GM23338 (cell line): ENCODE data around the gene PIF1. TPM values are rescaled to one million over a fixed set of nuclear protein-coding genes. Genes with fewer than 3 reads are reported as not detected.

Source experiments
- ATAC-seq: fragments of 200-7000 bp; cut with Tn5 transposase; 3 replicates; pipeline ENCODE4 v1.9.1; 2020
- DNase-seq: peaks from one replicate; pipeline ENCODE4 v3.0.0-alpha.2; 2015; ENCODE audit warnings: low spot score
- H2AFZ ChIP-seq: fragments of 200-600 bp; sonication (generic); 2 replicates; pipeline ENCODE4 v1.8.0; 2016; ENCODE audit warnings: antibody characterized with exemption, mild to moderate bottlenecking, moderate library complexity
- H3F3A ChIP-seq: fragments of 200-600 bp; sonication (generic); replicated peaks from 2 replicates; pipeline ENCODE4 v1.8.0; 2017; ENCODE audit warnings: antibody characterized with exemption, mixed run types, low read depth
- H3K27ac ChIP-seq: fragments of 200-600 bp; sonication (generic); 2 replicates; pipeline ENCODE4 v1.6.1; 2016; ENCODE audit warnings: low read depth
- H3K27me3 ChIP-seq: fragments of 200-600 bp; sonication (generic); 2 replicates; pipeline ENCODE4 v1.8.0; 2016; ENCODE audit warnings: mild to moderate bottlenecking, mixed run types, moderate library complexity; ENCODE audit not compliant: insufficient read depth
- H3K36me3 ChIP-seq: fragments of 200-600 bp; sonication (generic); 2 replicates; pipeline ENCODE4 v1.8.0; 2016; ENCODE audit warnings: mild to moderate bottlenecking; ENCODE audit not compliant: insufficient read depth
- H3K4me1 ChIP-seq: fragments of 200-600 bp; sonication (generic); 2 replicates; pipeline ENCODE4 v1.8.0; 2016; ENCODE audit warnings: mild to moderate bottlenecking, moderate library complexity; ENCODE audit not compliant: insufficient read depth
- H3K4me2 ChIP-seq: fragments of 200-600 bp; sonication (generic); 2 replicates; pipeline ENCODE4 v1.7.1; 2017; ENCODE audit warnings: mixed run types
- H3K4me3 ChIP-seq: fragments of 200-600 bp; sonication (generic); 2 replicates; pipeline ENCODE4 v1.6.1; 2016; ENCODE audit warnings: mixed run types
- H3K79me2 ChIP-seq: fragments of 200-600 bp; sonication (generic); replicated peaks from 2 replicates; pipeline ENCODE4 v1.8.0; 2017; ENCODE audit warnings: mild to moderate bottlenecking; ENCODE audit not compliant: insufficient read depth
- H3K9me2 ChIP-seq: fragments of 200-600 bp; sonication (generic); 2 replicates; pipeline ENCODE4 v1.8.0; 2017; ENCODE audit not compliant: insufficient read depth
- H4K20me1 ChIP-seq: fragments of 200-600 bp; sonication (generic); replicated peaks from 2 replicates; pipeline ENCODE4 v1.8.0; 2017; ENCODE audit warnings: mild to moderate bottlenecking; ENCODE audit not compliant: insufficient read depth
- H3K27ac Mint-ChIP-seq: 2 replicates; pipeline ENCODE4 v1.8.0; 2020; ENCODE audit warnings: inconsistent platforms, mild to moderate bottlenecking, moderate library complexity, mixed read lengths
- H3K27me3 Mint-ChIP-seq: 3 replicates; pipeline ENCODE4 v1.8.0; 2022; ENCODE audit warnings: low read depth, mild to moderate bottlenecking, moderate library complexity, mixed read lengths, inconsistent platforms; ENCODE audit not compliant: insufficient read depth, poor library complexity
- H3K36me3 Mint-ChIP-seq: 3 replicates; pipeline ENCODE4 v1.8.0; 2021; ENCODE audit warnings: low read depth, mild to moderate bottlenecking, inconsistent platforms, moderate library complexity, mixed read lengths
- H3K4me1 Mint-ChIP-seq: 3 replicates; pipeline ENCODE4 v1.8.0; 2020; ENCODE audit warnings: mild to moderate bottlenecking, inconsistent platforms, mixed read lengths
- H3K4me3 Mint-ChIP-seq: 3 replicates; pipeline ENCODE4 v1.8.0; 2021; ENCODE audit warnings: moderate library complexity, mild to moderate bottlenecking, inconsistent platforms, mixed read lengths
- H3K9me3 Mint-ChIP-seq: 3 replicates; pipeline ENCODE4 v1.8.0; 2020; ENCODE audit warnings: moderate library complexity, mild to moderate bottlenecking, inconsistent platforms, mixed read lengths
- ETS1 ChIP-seq: IDR thresholded peaks from 2 replicates; pipeline ENCODE4 v1.6.1; 2016; ENCODE audit warnings: antibody characterized with exemption
- EZH2 ChIP-seq: fragments of 200-600 bp; sonication (generic); IDR thresholded peaks from one replicate; pipeline ENCODE4 v1.8.0; 2017; ENCODE audit warnings: antibody characterized with exemption, mild to moderate bottlenecking, low read depth; ENCODE audit not compliant: unreplicated experiment
- EZH2phosphoT487 ChIP-seq: fragments of 200-600 bp; sonication (generic); IDR thresholded peaks from one replicate; pipeline ENCODE4 v1.8.1; 2018; ENCODE audit warnings: antibody characterized with exemption; ENCODE audit not compliant: unreplicated experiment
- JUNB ChIP-seq: IDR thresholded peaks from one replicate; pipeline ENCODE4 v1.6.1; 2016; ENCODE audit warnings: antibody characterized with exemption; ENCODE audit not compliant: unreplicated experiment
- NANOG ChIP-seq: IDR thresholded peaks from 2 replicates; pipeline ENCODE4 v1.6.1; 2016; ENCODE audit warnings: antibody characterized with exemption, borderline replicate concordance
- POLR2AphosphoS5 ChIP-seq: IDR thresholded peaks from 2 replicates; pipeline ENCODE4 v1.6.1; 2016; ENCODE audit warnings: antibody characterized with exemption, low read depth
- REST ChIP-seq: IDR thresholded peaks from one replicate; pipeline ENCODE4 v1.6.1; 2018; ENCODE audit warnings: antibody characterized with exemption; ENCODE audit not compliant: unreplicated experiment
- STAT1 ChIP-seq: IDR thresholded peaks from one replicate; pipeline ENCODE4 v1.6.1; 2016; ENCODE audit warnings: antibody characterized with exemption; ENCODE audit not compliant: unreplicated experiment
- ZNF114 ChIP-seq: fragments of 250-450 bp; sonication (Bioruptor Pico); IDR thresholded peaks from 2 replicates; pipeline ENCODE4 v1.5.0; 2020; ENCODE audit warnings: mild to moderate bottlenecking, moderate library complexity
- ZNF331 ChIP-seq: fragments of 250-450 bp; sonication (Bioruptor Pico); IDR thresholded peaks from 2 replicates; pipeline ENCODE4 v1.5.0; 2020; ENCODE audit warnings: low read depth, mild to moderate bottlenecking, moderate library complexity
- polyA plus RNA-seq: library from polyadenylated mRNA; unstranded; fragments of >200 nt; fragmentation: Nextera tagmentation; extraction: Ambion mirVana; gene quantifications from 2 replicates; pipeline ENCODE4 v1.2.1, GENCODE V29; 2016
- total RNA-seq: library from RNA; depleted of rRNA; stranded (reverse); fragments of >200 nt; shearing (Covaris generic); gene quantifications from 2 replicates; pipeline ENCODE4 v1.2.3, GENCODE V29; 2014

PIF1 gene
- total and polyA plus RNA-seq, 2 experiments from 2014 or later, result 116 to 200 TPM

- no peak overlapping the region for H2AFZ ChIP-seq
Measured at GRCh38 chr15:64774629-64775493, 50.6 kb downstream of the PIF1 start.

GRCh38 chr15:64774037-64774628, 51.3 kb downstream of the PIF1 start:
- DNase-seq, result no peak
- peak overlapping the region; percentile 91 for H3K27ac ChIP-seq

More at GRCh38 chr15:64774629-64775493, 50.6 kb downstream of the PIF1 start:
- Mint-ChIP-seq H3K36me3 (peaks cover 31% of the 10 kb centered on the region), H3K4me3 (peak overlapping the region; percentile 99), H3K9me3 (peaks cover 4% of the 10 kb centered on the region; the same call in 2 of the 3 replicates), H3K27me3 (peaks cover 14% of the 10 kb centered on the region), H3K4me1 (peaks cover 58% of the 10 kb centered on the region), H3K27ac (peak overlapping the region; percentile 98)
- TF ChIP-seq JUNB (no peak), ZNF114 (no peak)
- Histone ChIP-seq H3K79me2 (peaks cover 83% of the 10 kb centered on the region), H3K9me2 (no peaks in the 10 kb centered on the region), H3F3A (peaks cover 8% of the 10 kb centered on the region; the same call in 1 of the 2 replicates), H3K27me3 (no peaks in the 10 kb centered on the region), H3K27ac (peak overlapping the region; percentile 91), H3K4me1 (peaks cover 72% of the 10 kb centered on the region), H3K4me3 (peak overlapping the region; percentile 98), H4K20me1 (peaks cover 31% of the 10 kb centered on the region), H3K4me2 (peak overlapping the region; percentile 100), H3K36me3 (no peaks in the 10 kb centered on the region)
- peak; percentile 45 for DNase-seq
- peak; percentile 3; the same call in 2 of the 3 replicates for ATAC-seq

GRCh38 chr15:64773606-64774005, 51.8 kb downstream of the PIF1 start:
- H4K20me1 ChIP-seq, result peaks cover 34% of the 10 kb centered on the region
- no peak for TF ChIP-seq JUNB
- no peak for TF ChIP-seq ETS1
- no peak for TF ChIP-seq NANOG
- no peak for TF ChIP-seq REST
- no peak for TF ChIP-seq EZH2
- TF ChIP-seq ZNF114, result no peak
- no peak for TF ChIP-seq STAT1
- no peak for TF ChIP-seq POLR2AphosphoS5
- no peak for TF ChIP-seq ZNF331 (CRISPR knock-in tag)

More at GRCh38 chr15:64774037-64774628, 51.3 kb downstream of the PIF1 start:
- Histone ChIP-seq H3K4me1 (peaks cover 73% of the 10 kb centered on the region), H3K36me3 (no peaks in the 10 kb centered on the region), H3K27me3 (no peaks in the 10 kb centered on the region), H2AFZ (no peak overlapping the region), H3K4me2 (peak overlapping the region; percentile 100), H3F3A (peaks cover 8% of the 10 kb centered on the region; the same call in 1 of the 2 replicates), H3K9me2 (no peaks in the 10 kb centered on the region), H3K4me3 (peak overlapping the region; percentile 98), H4K20me1 (peaks cover 34% of the 10 kb centered on the region), H3K79me2 (peaks cover 90% of the 10 kb centered on the region)
- TF ChIP-seq POLR2AphosphoS5 (peak; percentile 20; the same call in 1 of the 2 replicates), EZH2phosphoT487 (no peak)
- Mint-ChIP-seq H3K9me3 (peaks cover 4% of the 10 kb centered on the region; the same call in 2 of the 3 replicates), H3K27me3 (peaks cover 14% of the 10 kb centered on the region), H3K27ac (peak overlapping the region; percentile 98), H3K4me3 (peak overlapping the region; percentile 99), H3K36me3 (peaks cover 28% of the 10 kb centered on the region), H3K4me1 (peaks cover 54% of the 10 kb centered on the region)
- ATAC-seq, result peak; percentile 21

More at GRCh38 chr15:64773606-64774005, 51.8 kb downstream of the PIF1 start:
- Mint-ChIP-seq H3K4me3 (peak overlapping the region; percentile 99), H3K9me3 (peaks cover 4% of the 10 kb centered on the region; the same call in 2 of the 3 replicates), H3K4me1 (peaks cover 49% of the 10 kb centered on the region), H3K36me3 (peaks cover 28% of the 10 kb centered on the region), H3K27ac (peak overlapping the region; percentile 98), H3K27me3 (peaks cover 14% of the 10 kb centered on the region)
- peaks cover 93% of the 10 kb centered on the region for H3K79me2 ChIP-seq
- H3K9me2 ChIP-seq, result no peaks in the 10 kb centered on the region
- H3K4me1 ChIP-seq, result peaks cover 69% of the 10 kb centered on the region
- peak overlapping the region; percentile 98 for H3K4me3 ChIP-seq
- H2AFZ ChIP-seq, result no peak overlapping the region
- ATAC-seq (no peak), DNase-seq (no peak)
- H3K4me2 ChIP-seq, result peak overlapping the region; percentile 100
- no peaks in the 10 kb centered on the region for H3K36me3 ChIP-seq
- peaks cover 8% of the 10 kb centered on the region; the same call in 1 of the 2 replicates for H3F3A ChIP-seq
- no peaks in the 10 kb centered on the region for H3K27me3 ChIP-seq
- H3K27ac ChIP-seq, result peak overlapping the region; percentile 91
